ENCODE results near the gene CDH13. TPM values are rescaled to one million over a fixed set of nuclear protein-coding genes. Genes with fewer than 3 reads are reported as not detected.

The CDH13 gene
- total and polyA plus RNA-seq, 9 of the 15 experiments (the other 6 are each of a cell fraction or from before 2014, with no cell fraction given), result 0.03 TPM; not detected in 8

GRCh38 chr16:83810901-83811300 is 1184.1 kb downstream of the CDH13 start (continued):
- TF ChIP-seq, protein P1, sequence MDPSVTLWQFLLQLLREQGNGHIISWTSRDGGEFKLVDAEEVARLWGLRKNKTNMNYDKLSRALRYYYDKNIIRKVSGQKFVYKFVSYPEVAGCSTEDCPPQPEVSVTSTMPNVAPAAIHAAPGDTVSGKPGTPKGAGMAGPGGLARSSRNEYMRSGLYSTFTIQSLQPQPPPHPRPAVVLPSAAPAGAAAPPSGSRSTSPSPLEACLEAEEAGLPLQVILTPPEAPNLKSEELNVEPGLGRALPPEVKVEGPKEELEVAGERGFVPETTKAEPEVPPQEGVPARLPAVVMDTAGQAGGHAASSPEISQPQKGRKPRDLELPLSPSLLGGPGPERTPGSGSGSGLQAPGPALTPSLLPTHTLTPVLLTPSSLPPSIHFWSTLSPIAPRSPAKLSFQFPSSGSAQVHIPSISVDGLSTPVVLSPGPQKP (CRISPR knock-in tag; IDR thresholded peaks at IDR 0.05), result no peak
- no peak for TF ChIP-seq MBD2 (IDR thresholded peaks at IDR 0.05; ENCODE audit: borderline replicate concordance, low read depth)
- TF ChIP-seq GABPA (tag; conservative IDR thresholded peaks at IDR 0.05; ENCODE audit: low read depth), result no peak

- Histone ChIP-seq H3K79me2 (ENCODE audit: control insufficient read depth, insufficient read depth, low read length) (peaks cover 9% of the 10 kb centered on the region), H3K4me1 (replicated peaks in 1 of 2; ENCODE audit: control insufficient read depth in 2 of 2, insufficient read depth in 2 of 2, low read length in 2 of 2) (peaks cover 0 to 2% of the 10 kb centered on the region in 2 experiments; a peak in 3 of 5 replicates), H3K4me2 (ENCODE audit: insufficient read depth, low read length) (no peak overlapping the region), H3K27ac (ENCODE audit: extremely low read depth, low read depth, low read length) (no peak overlapping the region), H3K4me3 (no peak overlapping the region), H4K20me1 (replicated peaks; ENCODE audit: control insufficient read depth, insufficient read depth, low read length) (peaks cover under 1% of the 10 kb centered on the region; the same call in 1 of the 2 replicates), H3K9me1 (ENCODE audit: control insufficient read depth, insufficient read depth, low read length) (peaks cover under 1% of the 10 kb centered on the region), H2AFZ (ENCODE audit: low read depth, low read length) (no peak overlapping the region), H3K9ac (ENCODE audit: insufficient read depth in 1 of 2, low read depth in 2 of 2, low read length in 2 of 2) (no peak overlapping the region), H3K9me3 (replicated peaks; ENCODE audit: control insufficient read depth, insufficient read depth, low read depth, low read length) (no peaks in the 10 kb centered on the region), H3K36me3 (ENCODE audit: control insufficient read depth, insufficient read depth, low read length) (peaks cover 32% of the 10 kb centered on the region; the same call in 2 of the 3 replicates), H3K27me3 (ENCODE audit: control insufficient read depth in 2 of 2, insufficient read depth in 2 of 2, low read length in 2 of 2) (peaks cover 33 to 37% of the 10 kb centered on the region in 2 experiments)
- CTCF ChIA-PET (ENCODE audit: low intra/inter-chr PET ratio), result no interaction called here
- DNase-seq (ENCODE audit: extremely low read depth in 1 of 4, low spot score in 3 of 4) (no peak), FAIRE-seq (no peak), ATAC-seq (peak; percentile 57)
- intact Hi-C loops (cut with micrococcal nuclease), result no loop called here
- in situ Hi-C loops (cut with MboI), result no loop called here
- WGBS (ENCODE audit: insufficient coverage, low coverage, missing lambda C conversion rate), result 21% methylated on average over 13 of the region's 13 CpGs
- POLR2A ChIA-PET, result interaction anchor here (0.5 to 2.9 kb wide), 3 partner anchors 10 to 124 kb away, joined by 3 to 14 read pairs (median 3); no protein-coding TSS in a partner anchor
- no TSS peak for BruUV-seq (replicated peaks)
- TF ChIP-seq DACH1 (IDR thresholded peaks at IDR 0.05; ENCODE audit: partially characterized antibody) (peak; percentile 48), RFX1 (IDR thresholded peaks at IDR 0.05) (peak; percentile 85), CBFA2T2 (conservative IDR thresholded peaks at IDR 0.05) (peak; percentile 79), TRIM24 (IDR thresholded peaks at IDR 0.05) (peak in 1 of 2 experiments; percentile 36; a peak in 1 of 4 replicates), BHLHE40 (IDR thresholded peaks at IDR 0.05; ENCODE audit: low read length) (peak; percentile 28; the same call in 1 of the 2 replicates), ESRRA (IDR thresholded peaks at IDR 0.05; ENCODE audit: borderline replicate concordance, low read depth) (peak; percentile 56; the same call in 1 of the 2 replicates), TEAD4 (IDR thresholded peaks at IDR 0.05; ENCODE audit: low read length) (0 out of 2 replicates have a peak, but pooled peaks have one; percentile 15), TEAD4 (CRISPR knock-in tag; IDR thresholded peaks at IDR 0.05; ENCODE audit: borderline replicate concordance) (no peak), CBX2 (IDR thresholded peaks at IDR 0.05; ENCODE audit: insufficient read depth, low read length, poor library complexity, severe bottlenecking) (no peak), ZNF778 (CRISPR knock-in tag; IDR thresholded peaks at IDR 0.05) (no peak), NFE2 (IDR thresholded peaks at IDR 0.05; ENCODE audit: low read depth) (no peak), CBFA2T3 (IDR thresholded peaks at IDR 0.05) (peak; percentile 71), POLR2G (IDR thresholded peaks at IDR 0.05; ENCODE audit: low read depth, low read length) (peak; percentile 58)
- TF ChIP-seq, protein P2, sequence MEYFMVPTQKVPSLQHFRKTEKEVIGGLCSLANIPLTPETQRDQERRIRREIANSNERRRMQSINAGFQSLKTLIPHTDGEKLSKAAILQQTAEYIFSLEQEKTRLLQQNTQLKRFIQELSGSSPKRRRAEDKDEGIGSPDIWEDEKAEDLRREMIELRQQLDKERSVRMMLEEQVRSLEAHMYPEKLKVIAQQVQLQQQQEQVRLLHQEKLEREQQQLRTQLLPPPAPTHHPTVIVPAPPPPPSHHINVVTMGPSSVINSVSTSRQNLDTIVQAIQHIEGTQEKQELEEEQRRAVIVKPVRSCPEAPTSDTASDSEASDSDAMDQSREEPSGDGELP (CRISPR knock-in tag; IDR thresholded peaks at IDR 0.05; ENCODE audit: borderline replicate concordance), result peak; percentile 77; the same call in 1 of the 2 replicates
- TF ChIP-seq, protein P3, sequence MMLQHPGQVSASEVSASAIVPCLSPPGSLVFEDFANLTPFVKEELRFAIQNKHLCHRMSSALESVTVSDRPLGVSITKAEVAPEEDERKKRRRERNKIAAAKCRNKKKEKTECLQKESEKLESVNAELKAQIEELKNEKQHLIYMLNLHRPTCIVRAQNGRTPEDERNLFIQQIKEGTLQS (IDR thresholded peaks at IDR 0.05), result peak; percentile 62
- TF ChIP-seq, protein P3 (CRISPR knock-in tag; conservative IDR thresholded peaks at IDR 0.05), result no peak
These were observed 1187.3 kb downstream of the CDH13 start for GRCh38 chr16:83813823-83814658.

All from K562 (cell line).